Measurements from ENCODE around the gene INHBB.
"Not testable (repeated sequence)": the region's sequence is repeated elsewhere in the genome, so short reads cannot be mapped to it uniquely, and the experiment has no call there.

INHBB gene

DNA sequence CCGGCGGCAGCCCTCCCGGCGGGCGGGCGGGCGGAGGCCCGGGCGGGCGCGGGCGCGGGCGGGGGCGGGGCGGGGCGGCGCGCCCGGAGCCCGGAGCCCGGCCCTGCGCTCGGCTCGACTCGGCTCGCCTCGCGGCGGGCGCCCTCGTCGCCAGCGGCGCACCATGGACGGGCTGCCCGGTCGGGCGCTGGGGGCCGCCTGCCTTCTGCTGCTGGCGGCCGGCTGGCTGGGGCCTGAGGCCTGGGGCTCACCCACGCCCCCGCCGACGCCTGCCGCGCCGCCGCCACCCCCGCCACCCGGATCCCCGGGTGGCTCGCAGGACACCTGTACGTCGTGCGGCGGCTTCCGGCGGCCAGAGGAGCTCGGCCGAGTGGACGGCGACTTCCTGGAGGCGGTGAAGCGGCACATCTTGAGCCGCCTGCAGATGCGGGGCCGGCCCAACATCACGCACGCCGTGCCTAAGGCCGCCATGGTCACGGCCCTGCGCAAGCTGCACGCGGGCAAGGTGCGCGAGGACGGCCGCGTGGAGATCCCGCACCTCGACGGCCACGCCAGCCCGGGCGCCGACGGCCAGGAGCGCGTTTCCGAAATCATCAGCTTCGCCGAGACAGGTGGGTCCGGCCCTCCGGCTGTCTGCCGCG lies at the start of gene INHBB:
TSS of gene INHBB (plus strand) at position 111 of the 641 bp plus-strand sequence. CDS start at position 164, 53 bp downstream.
- no peak for DNase-seq

DNA sequence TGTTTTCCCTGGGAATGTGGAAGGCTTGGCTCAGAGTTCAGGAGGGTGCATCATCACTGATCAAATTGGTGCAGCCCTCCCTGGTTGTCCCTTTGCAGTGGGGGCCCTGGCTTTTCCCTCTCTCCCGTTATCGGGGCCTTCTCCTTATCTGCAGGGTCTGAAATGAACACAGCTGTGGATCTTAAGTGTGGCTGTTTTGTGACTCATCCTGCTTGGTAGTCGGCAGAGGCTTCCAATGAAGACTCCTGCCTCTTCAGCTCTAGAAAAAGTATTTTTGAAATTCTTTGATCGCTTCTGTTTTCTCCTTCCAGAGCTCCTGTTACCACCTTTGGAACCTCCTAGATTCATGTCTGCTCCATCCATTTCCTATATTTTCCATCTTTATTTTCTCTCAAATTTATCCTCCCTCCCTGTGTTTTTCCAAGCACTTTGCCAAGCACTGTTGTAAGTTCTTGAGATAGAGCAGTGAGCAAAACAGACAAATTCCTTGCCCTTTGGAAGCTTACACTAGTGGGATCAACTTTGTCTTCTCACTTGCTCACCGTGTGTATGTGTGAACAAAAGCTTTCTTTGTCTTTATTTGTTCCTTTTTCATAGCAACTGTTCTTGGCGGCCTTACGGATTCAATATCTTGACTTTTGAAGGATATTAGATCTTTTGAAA lies 47.6 kb upstream of the INHBB start:
- no peak for DNase-seq

DNA sequence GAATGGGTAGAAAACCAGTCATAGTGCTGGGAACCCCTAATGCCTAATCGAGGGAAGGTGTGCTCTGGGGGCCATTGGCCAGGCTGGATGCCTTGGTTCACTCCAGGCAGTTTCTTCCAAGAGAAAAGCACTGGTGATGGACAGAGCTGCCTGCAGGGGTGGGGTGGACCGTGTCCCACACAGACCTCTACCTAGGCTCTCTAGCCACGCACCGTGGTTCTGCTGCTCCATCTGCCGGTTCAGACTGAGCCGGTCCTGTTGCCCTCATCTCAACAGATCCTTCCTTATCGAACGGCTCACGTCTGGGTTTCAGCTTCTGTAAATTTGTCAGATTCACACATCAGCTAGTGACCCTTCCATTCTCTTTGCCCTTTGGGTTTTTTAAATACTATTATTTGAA lies 46.9 kb upstream of the INHBB start:
- no peak for DNase-seq

DNA sequence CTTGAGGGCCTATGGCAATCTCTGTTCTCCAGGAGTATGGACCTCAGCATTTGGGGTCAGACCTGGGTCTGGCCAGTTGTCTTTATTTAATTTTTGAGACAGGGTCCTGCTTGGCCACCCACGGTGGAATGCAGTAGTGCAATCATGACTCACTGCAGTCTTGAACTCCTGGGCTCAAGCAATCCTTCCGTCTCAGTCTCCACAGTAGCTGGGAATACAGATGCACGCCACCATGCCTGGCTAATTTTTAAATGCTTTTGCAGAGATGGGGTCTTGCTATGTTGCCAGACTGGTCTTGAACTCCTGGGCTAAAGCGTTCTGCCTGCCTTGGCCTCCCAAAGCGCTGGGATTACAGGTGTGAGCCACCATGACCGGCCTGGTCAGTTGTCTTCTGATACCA lies 46.4 kb upstream of the INHBB start:
- DNase-seq: no peak

DNA sequence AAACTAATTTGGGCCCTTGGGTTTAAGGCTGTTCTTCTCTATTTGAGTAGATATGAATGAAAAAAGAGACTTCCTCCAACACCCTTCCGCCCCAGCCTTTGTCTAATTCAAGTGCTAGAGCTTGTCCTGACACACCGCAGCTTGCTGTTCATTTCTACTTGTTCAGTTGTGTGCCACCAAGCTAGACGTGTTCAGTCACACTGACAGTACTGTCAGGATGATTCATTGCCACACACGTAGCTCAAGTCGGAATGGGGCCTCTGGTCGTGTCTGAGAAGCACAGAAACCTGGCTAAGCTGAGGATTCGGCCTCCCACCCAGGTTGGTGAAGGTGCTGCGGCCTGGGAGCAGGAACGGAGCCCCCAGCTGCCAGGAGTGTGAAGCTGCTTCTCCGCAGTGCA lies 45.6 kb upstream of the INHBB start:
- no peak for DNase-seq

DNA sequence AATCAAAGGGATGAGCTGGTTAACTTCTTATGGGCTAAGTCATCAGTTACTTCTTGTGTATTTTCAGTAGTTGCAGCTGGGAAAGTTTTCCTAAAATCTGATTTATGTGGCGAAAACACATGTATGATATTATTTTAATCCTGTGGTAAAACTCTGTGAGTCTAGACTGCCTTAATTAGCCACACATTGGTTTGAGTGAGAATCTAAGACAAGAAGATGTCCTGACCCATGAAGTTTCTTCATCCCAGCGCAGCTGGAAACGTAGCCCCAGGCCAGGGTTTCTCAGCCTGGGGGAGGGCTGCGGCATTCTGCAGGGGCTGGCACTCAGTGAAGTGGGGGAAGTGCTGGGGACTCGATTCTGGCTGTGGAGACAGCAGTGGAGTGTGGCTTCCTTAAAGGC lies 44.7 kb upstream of the INHBB start:
- DNase-seq: no peak

DNA sequence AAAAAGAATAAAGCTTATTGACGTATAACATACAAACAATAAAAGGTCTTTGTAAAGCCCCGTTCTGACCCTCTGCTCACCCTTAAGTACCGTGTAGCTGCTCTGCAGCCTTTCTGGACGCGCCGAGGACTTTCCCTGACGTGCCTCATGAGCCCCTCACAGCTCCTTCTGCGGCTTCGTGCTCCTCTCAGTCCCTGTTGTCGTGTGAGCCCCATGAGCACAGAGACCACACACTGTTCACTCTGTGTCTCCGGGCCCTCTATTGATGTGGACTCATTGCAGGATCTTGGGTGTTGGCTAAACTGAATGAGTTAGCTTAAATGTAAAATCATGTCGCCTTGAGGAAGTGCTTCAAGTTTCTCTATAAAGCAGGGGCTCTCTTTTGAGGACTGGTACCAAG lies 43.6 kb upstream of the INHBB start:
- no peak for DNase-seq

DNA sequence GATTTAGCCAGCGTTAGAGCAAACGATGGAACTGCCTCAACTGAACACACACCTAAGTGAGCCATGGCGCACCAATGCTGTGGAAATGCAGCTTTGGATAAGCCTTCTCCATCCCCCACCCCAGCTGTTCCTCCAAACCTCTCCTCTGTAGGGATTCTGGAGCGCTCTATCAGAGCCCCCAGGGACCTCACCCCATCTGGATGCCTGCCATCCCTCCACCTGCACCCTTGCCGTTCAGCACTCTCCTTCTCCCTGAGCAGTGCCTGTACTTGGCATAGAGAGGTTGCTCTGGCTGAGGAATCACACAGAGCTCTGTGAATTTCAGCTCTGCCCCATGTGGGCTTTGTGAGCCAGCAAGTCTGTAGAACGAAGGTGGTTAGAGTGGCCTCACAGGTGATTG lies 42.8 kb upstream of the INHBB start:
- DNase-seq: no peak

DNA sequence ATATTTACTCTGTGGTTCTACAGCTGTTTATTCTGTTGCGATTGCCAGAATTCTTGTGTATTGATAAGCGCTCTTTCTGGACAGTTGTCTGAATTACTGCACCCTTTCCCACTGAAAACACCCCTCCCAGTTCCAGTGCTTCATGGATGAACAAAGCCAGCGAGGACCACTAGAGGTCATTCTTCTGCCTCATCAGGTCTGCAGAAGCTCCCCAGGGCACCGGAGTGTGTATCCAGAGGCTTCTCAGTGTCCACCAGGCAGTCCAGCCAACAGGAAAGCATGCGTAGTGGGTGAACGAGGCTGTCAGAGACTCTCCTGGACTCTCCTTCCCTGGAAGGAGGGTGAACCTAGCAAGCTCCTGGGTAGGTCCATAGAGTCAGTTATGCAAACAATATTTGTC lies 40.6 kb upstream of the INHBB start:
- DNase-seq: no peak

DNA sequence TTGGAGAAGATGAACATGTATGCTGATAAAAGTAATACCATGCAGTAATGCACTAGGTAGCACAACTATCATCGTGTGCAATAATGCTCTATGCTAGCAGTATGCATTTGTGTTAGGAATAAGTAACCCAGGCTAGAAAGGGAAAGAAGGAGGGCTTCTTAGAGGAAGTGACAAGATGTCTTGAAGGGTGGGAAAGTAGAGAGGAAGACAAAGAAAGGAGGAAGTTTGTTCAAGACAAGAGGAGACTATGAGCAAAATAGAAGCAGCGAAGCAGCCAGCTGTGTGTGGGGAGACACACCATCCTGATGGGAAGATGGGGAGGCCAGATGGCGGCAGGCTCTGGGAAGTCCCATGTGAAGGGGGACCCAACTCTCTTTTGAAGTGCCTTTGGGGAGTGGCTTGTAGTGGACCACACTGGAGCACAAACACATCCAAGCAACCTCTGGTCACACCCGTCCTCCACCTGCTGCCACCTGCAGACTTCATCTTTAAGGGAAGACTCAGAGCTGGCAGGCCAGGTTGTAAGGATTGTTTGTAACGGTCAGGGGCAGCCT lies 39.9 kb upstream of the INHBB start:
- DNase-seq: no peak

DNA sequence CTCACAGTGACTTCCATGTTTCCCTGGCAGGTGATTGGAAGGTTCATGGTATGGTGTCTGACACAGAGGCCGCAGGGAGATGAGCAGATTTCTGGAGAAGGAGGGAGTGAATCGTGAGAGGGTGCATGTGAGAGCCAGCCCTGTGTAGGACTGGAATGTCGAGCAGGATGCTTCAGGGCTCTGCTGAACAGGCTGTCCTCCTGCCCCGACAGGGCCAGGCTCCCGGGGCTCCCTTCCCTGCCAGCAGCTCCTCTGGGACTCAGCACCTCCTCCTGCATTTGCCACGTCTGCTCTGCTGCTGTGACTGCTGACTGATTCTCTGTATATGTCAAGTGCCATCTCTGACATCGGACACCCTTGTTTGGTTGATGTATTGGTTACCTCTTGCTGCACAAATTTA lies 38.5 kb upstream of the INHBB start:
- DNase-seq: no peak

DNA sequence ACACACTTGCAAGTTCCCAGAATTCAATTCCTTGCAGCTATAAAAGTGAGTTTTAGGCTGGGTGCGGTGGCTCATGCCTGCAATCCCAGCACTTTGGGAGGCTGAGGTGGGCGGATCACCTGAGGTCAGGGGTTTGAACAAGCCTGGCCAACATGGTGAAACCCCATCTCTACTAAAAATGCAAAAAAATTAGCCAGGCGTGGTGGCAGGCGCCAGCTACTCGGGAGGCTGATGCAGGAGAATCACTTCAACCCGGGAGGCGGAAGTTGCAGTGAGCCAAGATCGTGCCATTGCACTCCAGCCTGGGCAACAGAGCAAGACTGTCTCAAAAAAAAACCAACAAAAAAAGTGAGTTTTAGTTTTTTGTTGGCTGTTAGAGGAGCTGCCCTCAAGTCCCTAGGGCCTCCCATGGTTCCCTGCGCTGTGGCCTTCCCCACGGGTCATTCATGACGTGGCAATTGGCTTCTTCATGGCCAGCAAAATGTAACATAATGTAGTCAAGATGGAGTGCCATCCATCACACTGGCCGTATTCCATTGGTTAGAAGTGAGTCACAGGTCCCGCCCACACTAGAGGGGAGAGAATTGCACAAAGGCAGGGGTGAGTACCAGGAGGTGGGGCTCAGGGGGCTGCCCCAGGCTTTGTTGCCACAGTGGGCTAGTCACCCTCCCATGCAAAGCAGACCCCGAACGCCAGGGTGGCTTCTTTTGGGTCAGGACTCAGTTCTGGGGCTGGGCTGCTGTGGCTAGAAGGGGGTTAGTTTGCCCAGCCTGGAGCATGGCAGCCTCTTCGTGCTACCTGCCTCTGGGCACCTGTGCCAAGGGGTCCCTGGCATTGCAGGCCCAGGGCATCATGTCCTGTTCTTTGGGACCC lies 37.7 kb upstream of the INHBB start:
- DNase-seq: no peak

DNA sequence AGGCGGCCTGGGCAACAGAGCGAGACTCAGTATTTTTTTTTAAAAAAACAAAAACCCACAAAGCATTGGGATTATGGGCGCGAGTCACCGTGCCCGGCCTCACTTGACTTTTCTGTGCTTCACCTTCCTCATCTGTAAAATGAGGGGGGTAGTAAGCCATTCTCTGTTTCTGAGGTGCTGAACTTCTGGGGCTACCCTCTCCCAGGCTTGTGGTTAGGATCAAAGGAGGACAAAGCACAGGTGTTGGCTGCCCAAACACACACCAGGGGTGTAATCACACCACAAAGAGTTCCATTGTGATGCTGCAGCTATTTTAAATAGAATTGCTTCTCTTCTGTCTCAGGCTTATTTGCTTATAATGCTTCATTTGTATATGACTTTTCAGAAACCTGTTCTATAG lies 35.8 kb upstream of the INHBB start:
- DNase-seq: no peak

DNA sequence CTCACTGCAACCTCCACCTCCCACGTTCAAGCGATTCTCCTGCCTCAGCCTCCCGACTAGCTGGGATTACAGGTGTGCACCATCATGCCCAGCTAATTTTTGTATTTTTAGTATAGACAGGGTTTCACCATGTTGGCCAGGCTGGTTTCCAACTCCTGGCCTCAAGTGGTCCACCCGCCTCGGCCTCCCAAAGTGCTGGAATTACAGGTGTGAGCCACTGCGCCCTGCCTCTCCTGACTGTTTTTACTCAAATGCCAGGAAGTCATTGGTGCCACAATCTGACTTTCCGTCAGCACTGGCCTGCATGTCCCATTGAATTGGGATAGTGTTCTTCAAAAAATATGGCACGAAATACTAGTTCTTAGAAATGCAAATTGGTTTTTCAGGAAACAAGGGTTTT lies 35.1 kb upstream of the INHBB start:
- DNase-seq: not testable (repeated sequence)

DNA sequence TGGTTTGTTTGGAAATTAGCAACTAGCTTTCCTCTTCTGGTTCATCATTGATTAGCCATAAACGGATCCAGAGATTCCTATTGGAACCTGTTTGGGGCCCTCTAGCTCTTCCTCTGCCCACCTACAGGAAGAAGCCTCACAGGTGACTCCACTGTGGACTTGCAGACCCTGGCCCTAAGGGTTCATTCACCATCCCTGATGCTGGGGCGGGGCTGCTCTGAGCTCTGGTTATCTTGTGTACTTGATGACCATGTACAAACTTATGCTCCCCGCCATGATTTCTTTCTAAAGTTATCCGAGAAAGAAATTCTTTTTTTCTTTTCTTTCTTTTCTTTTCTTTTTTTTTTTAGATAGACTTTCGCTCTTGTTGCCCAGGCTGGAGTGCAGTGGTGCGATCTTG lies 33.9 kb upstream of the INHBB start:
- no peak for DNase-seq

DNA sequence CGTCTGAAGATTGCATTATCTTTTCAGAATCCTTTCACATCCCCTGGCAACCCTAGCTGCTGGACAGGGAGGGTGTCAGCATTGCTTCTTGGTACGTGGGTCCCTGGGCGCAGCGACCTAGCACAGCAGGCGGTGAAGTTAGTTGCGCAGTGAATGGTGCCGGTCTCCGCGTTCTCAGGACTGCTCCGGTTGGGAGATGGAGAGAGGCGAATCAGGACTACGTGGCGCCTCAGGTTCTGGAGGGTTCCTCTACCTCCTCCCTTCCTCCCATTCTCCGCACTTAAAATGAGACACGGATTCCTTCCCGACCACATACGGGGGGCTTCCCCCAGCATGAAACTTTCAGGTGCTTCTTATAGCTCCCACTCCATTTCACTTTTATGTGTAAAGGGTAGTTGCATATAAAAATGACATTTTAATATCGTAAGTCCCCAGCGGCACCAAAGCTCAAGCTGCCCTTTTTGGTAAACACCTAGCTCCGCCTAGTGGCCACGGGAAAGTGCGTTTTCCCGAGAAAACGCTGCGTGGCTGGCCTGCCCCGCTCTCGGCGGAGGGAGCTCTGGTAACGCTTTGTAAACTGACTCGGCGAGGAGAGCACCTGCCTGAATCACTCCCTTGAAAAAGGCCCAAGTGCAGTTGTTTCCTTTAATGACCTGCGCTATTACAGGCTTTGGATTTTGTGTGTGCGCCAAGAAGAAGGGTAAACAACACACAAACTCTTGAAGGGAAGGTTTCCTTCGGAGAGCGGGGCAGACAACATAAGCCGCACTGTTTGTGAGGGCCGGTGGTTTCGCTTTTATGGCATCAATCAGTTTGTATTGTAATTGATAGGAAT lies 32.9 kb upstream of the INHBB start:
- peak; percentile 20 to 47 for DNase-seq

DNA sequence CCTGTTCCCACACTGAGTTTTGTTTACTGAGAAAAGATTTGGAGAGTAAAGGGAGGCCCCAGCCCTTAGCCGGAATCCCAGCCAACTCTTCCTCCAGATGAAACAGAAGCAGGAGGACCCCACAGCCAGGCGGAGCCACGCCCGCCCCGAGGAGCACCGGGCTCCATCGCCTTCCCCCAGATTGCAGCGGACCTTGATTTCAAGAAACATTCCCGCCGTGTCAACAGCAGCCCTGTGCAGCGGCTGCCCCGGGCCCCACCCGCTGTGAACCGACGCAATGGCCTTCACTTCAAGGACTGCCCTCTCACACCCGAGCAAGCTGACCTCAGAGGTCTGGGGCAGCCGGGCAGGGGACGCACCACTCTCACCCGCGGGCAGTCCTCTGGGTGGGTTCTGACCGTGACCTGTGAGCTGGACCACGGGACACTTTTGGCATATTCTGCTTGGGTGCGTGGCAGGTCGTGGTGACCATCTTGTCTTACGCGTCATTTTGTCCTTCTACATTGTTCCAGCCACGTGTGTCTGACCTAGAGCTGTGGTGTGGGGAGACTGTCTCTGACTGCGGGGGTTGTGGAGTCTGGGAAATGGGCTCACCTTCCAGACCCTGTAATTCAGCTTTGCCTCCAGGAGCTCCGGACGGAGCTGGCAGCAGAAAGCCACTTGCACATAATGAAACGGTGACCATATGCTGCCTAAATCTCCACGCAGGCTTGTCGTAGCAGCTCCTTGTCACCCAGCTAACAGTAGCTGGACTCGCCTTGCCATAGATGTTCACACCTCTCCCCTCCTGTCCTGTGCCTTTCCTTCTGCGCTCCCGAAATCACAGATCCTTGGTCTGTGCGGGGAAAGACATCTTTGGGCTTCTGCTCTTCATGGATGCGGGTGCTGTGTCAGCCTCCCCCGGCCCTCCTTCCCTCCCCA lies 32.0 kb upstream of the INHBB start:
- no peak for DNase-seq

DNA sequence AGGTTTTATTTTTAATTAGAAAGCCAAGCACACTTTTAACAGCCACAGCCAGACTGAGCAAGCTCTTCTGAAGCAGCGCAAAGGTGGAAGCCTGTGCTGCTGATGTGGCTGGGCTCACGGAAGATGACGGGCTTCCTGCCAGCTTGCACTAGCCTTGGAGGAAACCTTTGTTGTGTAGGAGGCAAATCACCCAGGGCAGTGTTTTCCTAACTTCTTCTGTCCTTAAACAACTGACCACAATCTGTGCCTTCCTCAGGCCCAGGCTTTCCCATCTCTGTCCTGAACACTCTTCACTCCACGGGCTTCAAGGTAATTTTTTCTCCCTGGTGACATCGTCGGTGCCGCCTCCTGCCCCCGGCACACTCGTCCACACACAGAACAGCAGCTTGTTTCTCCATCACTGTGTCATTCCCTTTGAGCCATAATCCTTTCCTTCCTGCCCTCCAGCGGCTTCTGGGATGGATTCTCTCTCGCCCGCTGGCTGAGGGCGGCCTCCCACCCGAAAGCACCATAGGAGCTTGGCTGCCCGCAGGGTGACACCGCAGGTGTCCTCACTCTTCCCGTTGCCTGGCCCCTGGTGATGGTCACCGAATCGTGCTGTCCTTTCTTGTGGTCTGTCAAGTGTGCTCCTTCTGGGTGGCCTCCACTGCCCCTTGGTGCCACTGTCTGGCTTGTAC lies 31.1 kb upstream of the INHBB start:
- DNase-seq: no peak

DNA sequence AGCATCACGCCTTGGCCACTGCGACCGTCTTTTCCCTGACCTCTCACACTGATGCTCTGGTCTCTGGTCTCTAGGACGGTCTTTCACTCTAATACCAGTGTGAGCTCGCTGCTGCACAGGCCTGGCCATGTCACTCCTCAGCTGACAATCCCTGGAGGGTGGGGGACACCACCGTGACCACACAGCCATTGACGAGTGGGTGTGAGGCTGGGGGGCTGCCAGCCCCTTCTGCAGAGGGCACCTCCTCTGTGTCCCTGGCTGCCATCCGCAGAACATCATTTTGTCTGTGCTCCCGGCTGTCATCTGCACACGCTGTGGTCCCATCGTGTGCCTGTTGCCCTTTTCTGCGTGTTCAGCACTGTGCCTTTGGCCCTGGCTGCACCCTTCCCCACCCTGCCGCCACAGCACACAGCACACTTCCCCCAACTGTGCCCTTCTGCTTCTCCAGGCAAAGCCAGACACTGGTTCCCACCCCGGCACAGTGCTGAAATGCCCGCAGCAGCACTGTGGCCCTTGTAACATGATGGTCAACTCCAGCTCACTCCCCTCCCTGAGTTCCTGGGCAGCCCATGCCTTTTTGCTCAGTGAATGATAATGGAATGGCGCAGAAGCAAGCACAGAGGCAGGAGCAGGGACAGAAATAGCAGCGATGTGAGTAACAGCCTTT lies 30.4 kb upstream of the INHBB start:
- DNase-seq: no peak

DNA sequence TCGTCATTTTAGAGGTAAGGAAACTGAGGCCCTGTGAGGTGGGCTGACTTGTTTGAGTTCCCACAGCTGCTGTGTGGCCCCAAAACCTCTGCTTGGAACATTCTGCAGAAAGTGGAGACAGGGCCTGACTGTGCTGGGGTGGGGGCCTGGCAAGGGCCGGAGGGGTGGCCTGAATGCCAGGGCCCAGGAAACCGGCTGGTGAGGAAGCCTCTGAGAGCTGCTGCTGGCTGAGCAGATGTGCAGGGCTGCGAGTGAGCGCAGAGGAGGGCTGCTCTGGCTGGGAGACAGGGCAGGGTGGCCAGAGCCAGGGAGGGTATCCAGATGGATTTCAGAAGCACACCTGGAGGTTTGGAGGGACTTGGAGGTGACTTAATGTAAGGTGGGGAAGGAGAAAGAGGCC lies 29.9 kb upstream of the INHBB start:
- no peak for DNase-seq

Data from NCI-H187 (cell line).